Activated CD8-positive, alpha-beta memory T cell treated with anti-CD3 and anti-CD28 coated beads, Interleukin-2, amount 50 U/mL, for 24 hours (primary cell): ENCODE results near the gene ZC3H18.

ENCODE experiments used
- DNase-seq: peaks from one replicate; pipeline ENCODE4 v3.0.0-alpha.2; 2020; ENCODE audit errors: extremely low read depth

ZC3H18 gene

GRCh38 chr16:88623858-88624257, 53.7 kb downstream of the ZC3H18 start:
- DNase-seq = no peak

DNA sequence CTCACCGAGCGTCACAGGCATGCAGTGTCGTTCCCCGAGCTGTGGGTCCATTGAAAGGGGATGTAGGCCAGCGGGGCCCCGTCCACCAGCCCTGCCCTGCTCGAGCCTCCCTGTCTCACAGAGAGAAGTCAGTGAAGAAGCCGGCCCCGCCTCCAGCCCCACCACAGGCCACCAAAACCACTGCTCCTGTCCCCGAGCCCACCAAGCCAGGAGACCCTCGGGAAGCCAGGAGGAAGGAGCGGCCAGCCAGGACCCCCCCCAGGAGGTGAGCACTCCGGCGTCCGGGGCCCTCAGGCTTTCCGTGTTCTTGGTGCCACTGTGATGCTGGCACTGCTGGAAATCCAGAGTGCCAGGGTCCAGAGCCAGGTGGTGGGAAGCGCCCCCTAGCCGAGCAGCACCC, 54.3 kb downstream of the ZC3H18 start:
- DNase-seq = no peak

- DNase-seq = no peak
Measured at GRCh38 chr16:88624977-88625576, 54.9 kb downstream of the ZC3H18 start.

DNA sequence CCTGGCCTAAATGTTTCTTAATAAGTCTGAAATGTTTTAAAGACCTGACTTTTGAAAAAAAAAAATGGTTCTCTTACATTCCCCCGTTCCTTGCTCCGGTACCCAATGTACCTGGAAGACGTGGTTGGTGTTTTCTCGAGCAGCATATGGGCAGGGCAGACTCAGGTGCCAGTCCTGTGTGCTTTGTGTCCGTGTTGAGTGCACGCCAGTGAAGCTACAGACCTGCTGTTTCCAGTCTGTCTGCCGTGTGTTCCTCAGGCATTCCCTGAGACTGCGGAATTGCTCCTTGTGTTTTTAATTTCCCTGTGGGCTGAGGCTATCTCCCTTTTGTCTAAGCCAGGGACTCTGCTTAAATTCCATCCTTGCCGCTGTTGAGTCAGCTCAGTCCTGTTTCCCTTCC, 56.4 kb downstream of the ZC3H18 start:
- DNase-seq = no peak

- no peak for DNase-seq
Measured at GRCh38 chr16:88627531-88628411, 57.6 kb downstream of the ZC3H18 start.

DNA sequence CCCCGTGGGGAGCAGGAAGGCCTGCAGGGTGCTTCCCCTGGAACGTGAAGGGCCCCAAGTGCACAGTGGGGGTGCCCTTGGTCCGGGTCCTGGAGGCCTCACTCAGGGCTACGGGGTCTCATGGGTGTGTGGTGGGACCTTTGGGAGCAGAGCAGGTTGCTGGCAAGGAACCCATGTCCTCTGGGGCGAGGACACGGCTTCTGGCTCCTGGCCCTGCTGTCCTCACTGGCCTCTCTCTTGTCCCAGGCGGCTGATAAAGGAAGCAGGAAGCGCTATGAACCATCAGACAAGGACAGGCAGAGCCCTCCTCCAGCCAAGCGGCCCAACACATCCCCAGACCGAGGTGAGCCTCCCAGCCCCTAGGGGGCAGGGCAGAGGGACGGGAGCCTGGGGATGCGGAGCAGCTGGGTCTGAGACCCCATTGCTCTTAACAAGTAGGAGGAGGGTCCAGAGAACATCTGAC, 58.3 kb downstream of the ZC3H18 start:
- DNase-seq = no peak

- no peak for DNase-seq
Measured at GRCh38 chr16:88629835-88630234, 59.6 kb downstream of the ZC3H18 start.

- no peak for DNase-seq
Measured at GRCh38 chr16:88630433-88630832, 60.2 kb downstream of the ZC3H18 start.

DNA sequence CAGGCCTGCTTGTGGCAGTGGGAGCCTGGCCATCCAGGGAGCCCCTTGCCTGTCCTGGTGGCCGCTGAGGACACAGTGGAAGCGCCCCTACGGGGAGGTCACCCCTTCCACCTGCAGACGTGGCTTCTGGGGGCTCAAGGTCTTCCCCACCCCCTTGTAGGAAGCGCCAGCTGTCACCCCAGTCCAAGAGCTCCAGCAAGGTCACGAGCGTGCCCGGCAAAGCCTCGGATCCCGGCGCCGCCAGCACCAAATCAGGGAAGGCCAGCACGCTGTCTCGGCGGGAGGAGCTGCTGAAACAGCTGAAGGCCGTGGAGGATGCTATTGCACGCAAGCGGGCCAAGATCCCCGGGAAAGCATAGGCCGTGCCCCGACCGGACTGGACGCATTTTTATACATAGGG, 60.7 kb downstream of the ZC3H18 start:
- no peak for DNase-seq

DNA sequence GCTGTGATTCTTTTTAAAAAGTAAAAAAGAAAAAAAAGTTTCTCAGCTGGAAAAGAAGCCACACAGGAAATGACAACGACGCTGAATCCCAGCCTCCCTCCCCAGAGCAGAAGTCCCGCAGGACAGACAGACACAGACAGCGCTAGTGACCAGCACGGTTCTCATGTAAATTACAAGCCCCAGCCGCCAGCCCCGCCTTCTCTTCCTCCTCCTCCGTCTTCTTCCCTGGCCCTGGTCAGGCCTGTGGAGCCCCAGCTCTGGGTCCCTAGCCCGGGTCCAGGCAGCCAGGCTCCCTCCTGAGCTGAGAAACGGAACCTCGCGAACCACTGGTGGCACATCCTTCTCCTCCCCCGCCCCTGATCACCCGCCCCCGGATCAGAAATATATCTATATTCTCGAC, 61.2 kb downstream of the ZC3H18 start:
- DNase-seq = no peak

DNA sequence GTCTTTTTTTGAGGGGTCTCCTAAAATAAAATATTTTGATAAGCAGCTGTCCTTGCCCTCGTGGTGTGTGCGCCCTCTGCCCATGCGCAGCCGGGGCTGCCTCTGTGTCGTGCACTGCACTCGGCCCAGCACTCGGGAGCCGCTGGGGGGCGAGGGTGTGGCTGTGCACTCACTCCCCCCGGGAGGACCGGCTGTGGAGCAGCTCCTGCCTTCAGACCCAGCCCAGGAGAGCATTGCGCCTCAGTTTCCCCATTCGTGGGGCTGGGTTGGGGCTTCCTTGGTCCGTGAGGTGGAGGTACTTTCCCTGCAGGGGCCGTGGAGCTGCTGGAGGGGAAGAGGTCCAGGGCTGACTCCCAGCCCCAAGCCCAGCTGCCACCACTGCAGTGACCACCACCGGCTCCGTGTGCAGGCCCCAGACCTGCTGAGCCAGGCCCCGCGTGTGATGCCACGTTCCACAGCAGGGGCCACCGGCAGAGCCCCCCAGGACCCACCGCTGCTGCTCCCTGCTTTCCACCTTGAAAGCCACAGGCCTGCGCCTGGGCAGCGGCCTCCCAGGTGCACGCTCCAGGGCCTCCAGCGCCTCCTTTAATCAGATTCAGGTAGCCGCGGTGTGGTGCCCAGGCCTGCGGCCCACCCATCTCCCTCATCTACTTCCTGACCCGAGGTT, 61.9 kb downstream of the ZC3H18 start:
- no peak for DNase-seq

- DNase-seq = no peak
Measured at GRCh38 chr16:88632587-88632930, 62.4 kb downstream of the ZC3H18 start.

DNA sequence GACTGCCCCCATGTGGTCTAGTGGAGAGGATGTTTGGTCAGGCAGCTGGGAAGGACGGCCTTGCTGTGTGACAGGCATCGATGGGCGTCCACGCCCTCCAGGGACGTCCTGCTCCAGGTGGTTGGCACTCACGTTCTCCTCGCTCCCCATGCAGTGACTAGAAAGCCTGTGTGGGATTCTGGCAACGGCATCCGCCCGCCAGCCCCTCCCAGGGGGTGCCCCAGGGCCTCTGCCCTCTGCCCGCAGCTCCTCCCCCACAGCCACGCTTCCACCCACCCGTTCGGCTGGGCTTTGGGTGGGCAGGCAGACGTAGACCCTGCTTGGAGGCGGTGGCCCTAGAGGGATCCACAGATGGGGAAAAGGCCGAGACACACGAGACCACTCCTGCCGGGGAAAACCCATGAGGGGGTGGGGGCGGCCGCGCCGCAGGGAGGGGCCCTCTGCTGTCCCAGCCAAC, 63.5 kb downstream of the ZC3H18 start:
- no peak for DNase-seq

DNA sequence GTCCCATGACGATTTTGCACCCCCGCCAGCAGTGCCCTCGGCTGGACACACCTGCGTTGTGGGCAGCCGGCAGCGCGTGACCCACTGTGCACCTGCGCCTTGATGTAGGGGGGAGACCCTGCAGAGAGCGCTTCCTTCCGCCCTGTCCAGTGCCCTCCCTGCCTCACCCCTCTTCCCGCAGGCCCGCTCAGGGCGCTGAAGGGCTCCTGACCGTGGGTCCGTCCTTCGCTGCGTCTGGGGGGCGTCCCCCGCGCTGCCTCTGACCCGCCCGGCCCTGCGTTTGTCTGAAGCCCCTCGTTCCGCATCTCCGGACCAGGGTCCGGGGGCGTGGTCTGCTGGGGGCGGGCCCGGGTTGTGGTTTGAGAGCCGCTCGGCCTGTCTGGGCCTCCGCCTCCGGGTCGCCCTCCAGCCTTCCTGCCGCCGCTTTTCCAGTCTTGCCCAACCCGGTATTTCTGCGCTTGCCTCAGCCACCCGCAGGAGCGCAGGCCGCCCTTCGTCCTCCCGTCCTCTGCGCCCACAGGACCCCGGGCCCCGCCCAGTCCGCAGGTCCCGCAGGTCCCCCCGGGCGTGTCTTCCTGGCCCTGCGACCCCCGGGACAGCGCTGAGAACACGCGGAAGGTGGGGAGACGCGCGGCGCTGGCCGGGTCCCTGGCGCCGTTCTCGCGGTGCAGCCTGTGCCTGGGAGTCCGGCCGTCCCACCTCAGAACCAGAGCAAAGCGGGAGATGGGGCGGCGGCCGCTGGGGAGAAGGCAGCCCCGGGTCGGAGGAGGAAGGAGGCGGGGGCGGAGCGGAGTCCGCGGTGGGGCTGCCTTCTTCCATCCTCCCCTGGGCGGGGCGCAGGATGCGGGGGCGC, 64.2 kb downstream of the ZC3H18 start:
- no peak for DNase-seq

GRCh38 chr16:88634994-88635670, 64.9 kb downstream of the ZC3H18 start:
- no peak for DNase-seq

DNA sequence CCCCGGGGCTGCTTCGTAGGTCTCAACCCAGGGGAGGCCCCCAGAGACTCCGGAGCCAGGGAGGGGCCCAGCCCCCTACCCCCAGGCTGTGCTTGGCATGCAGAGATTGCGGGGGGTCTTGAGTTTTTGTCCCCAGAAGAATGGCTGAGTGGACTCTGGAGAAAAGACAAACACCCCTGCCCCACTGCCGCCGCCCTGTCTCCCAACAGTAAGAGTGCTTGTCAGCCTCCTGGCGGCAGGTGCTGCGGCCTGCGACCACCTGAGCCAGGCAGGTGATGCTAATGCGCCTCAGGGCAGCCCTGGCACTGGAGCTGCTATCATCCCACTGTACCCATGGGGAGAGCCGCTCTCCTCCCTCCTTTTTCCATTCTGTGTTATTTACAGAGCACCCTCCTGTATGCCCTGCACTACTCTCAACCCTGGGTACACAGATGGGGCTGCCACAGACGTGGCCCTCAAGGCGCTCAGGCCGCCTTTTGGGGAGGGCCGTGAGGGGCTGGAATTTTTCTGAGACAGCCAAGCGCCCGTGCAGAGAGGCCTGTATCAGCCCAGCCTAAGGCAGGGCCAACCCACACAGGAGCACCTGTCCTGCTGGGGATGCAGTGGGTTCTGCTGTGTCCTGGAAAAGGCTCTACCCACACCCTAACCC, 65.6 kb downstream of the ZC3H18 start:
- no peak for DNase-seq

- no peak for DNase-seq
Measured at GRCh38 chr16:88636488-88637265, 66.5 kb downstream of the ZC3H18 start.

DNA sequence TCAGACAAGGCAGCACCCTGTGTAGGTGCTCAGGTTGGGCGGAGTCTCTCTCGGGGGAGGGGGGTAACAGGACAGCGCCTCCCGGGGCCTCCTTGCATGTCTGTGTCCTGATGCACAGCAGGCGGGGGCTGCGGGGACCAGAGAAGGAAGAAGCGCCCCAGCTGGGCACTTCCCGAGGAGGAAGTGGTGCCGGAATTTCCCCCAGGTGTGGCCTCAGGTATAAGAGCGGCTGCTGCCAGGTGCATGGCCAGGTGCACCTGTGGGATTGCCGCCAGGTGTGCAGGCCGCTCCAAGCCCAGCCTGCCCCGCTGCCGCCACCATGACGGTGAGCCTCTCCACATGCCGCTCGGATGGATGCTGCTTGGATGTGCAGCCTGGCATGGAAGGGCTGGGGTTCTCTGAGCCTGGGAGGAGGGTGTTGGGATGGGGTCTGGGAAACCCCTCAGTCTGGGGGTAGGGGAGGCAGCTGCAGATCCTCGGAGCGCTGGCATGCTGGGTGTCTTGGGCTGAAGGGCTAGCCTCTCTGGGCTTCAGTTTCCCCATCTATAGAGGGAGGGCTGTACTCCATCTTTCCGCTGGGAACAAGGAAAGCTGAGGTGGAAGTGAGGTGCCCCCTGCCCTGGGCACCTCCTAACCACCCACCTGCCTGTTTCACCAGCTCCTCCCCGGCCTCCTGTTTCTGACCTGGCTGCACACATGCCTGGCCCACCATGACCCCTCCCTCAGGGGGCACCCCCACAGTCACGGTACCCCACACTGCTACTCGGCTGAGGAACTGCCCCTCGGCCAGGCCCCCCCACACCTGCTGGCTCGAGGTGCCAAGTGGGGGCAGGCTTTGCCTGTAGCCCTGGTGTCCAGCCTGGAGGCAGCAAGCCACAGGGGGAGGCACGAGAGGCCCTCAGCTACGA, 68.4 kb downstream of the ZC3H18 start, which contains the start of gene IL17C:
Gene IL17C, plus strand, starts transcription at position 250 of the 908 bp plus-strand sequence. Its CDS starts 70 bp downstream, at position 320.
- DNase-seq = no peak
